NCI-H2107 treated with DMSO at 0.1 percent for 48 hours (cell line): ENCODE results near the gene TRRAP.

Experiments
- DNase-seq: peaks from one replicate; lab custom pipeline; 2025; ENCODE audit not compliant: unreplicated experiment; lab: John Stamatoyannopoulos, UW

TRRAP gene

GRCh38 chr7:98944386-98944785, 66.1 kb downstream of the TRRAP start:
- no peak for DNase-seq

- DNase-seq = no peak
These were observed 67.5 kb downstream of the TRRAP start for GRCh38 chr7:98945852-98946251.

DNA sequence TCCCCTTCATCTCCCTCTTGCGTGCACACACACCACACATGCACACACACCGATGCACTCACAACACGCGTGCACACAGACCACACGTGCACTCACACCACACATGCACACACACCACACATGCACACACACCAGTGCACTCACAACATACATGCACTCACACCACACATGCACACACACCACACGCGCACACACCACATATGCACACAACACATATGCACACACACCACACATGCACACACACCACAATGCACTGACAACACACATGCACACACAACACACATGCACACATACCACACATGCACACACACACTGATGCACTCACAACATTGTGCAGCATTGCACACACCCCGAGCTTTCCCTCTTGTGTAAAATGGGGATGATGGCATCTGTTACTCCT, 68.1 kb downstream of the TRRAP start:
- DNase-seq = no peak

- DNase-seq = no peak
These were observed 71.2 kb downstream of the TRRAP start for GRCh38 chr7:98949336-98950044.

- DNase-seq = no peak
These were observed 77.7 kb downstream of the TRRAP start for GRCh38 chr7:98955992-98956391.

DNA sequence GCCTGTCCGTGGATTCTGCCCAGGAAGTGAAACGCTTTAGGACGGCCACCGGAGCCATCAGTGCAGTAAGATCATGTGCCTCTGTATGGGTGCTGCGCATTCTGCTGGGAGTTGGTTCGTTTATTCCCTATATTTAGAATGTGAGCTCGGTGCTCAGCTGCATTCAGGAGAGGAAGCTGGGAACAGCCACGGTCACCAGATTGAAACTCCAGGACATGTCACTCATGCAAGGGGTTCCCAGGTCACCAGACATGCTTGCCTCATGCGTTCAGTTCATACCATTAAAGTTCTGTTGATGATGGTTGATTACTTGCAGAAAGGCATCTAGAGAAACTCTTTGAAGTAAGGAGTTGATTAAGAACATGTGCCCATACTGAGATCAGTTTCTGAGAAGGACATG, 78.1 kb downstream of the TRRAP start:
- no peak for DNase-seq

GRCh38 chr7:98956937-98957336, 78.6 kb downstream of the TRRAP start:
- no peak for DNase-seq

DNA sequence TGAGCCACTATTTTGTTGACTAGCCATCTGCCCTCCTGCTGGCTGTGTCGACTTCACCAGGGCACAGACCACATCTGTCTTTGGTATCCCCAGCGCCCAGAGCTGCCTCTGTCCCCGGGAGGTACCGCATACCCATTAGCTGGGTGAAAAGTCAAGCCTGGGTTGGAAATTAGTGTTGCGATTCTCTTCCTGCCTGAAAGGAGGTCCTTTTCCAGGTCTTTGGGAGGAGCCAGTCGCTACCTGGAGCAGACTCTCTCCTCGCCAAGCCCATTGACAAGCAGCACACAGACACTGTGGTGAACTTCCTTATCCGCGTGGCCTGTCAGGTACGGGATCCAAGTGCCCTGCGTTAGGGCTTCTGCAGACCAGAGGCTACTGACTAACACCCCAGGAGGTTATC, 79.4 kb downstream of the TRRAP start:
- DNase-seq = no peak

DNA sequence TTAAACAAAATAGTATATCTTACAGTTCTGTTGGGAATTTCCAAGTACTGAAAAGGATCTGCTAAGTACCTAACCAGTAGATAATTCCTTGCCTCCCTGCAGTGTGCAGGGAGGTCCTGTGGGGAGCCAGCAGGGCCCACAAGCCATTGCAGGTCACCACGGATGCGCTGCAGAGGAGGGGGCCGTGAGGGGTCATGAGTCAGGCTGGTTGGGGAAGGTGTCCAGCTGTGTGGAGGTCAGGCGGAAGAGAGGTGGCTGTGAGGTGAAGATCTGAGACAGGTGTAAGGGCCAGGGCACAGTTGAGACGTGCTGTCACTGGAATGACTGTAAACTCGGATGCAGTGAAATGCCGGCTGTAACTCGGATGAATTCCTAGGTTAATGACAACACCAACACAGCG, 80.6 kb downstream of the TRRAP start:
- no peak for DNase-seq

- no peak for DNase-seq
These were observed 85.0 kb downstream of the TRRAP start for GRCh38 chr7:98963305-98963704.

DNA sequence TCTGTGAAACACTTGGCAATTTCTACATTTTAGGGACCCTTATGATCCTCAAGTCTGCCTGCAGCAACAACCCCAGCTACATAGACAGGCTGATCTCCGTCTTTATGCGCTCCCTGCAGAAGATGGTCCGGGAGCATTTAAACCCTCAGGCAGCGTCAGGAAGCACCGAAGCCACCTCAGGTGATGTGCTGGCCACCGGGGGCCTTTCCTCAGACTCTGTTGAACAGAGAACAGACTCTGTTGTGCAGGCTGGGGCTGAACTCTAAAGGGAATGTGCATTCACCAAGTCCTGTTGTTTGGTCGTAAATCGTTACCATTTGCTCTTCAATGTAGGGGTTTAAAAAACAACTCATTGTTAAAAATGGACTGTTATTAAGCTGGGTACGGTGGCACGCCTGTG, 86.3 kb downstream of the TRRAP start:
- DNase-seq = no peak

DNA sequence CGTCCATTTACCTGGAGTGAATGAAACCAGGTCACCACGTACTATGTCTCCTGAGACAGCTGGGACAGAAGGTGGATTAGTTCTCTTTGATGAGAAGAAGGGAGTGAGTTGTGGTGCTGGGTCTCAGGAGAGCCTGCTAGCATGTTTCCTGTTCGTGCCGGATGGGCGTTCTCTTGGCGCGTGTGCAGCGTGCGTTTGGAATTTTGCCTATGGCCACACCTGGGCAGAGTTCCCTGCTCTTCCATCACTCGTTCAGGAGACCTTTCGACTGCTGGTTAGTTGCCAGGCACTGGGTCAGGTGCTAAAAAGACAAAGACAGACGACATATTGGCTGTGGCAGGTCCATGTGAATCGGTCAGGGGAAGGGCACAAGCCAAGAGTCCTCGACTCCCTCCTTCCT, 90.3 kb downstream of the TRRAP start:
- no peak for DNase-seq

DNA sequence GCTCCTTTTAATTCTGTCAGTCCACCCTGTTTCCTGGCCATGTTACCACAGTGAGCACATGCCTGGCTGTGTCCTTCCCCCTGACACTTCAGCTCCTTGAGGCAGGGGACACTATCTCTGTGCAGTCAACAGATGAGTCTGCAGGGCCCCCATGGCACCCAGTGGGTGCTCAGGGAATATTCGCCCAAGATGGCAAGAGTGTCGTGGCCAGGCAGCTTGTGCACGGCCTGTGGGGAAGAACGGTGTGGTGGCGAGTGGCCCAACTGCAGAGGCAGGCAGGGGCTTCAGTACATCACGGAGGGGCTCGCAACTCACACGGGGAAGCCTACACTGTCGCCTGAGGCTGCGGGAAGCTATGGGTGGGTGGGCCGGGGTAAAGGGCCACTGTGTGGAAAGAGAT, 91.1 kb downstream of the TRRAP start:
- no peak for DNase-seq

DNA sequence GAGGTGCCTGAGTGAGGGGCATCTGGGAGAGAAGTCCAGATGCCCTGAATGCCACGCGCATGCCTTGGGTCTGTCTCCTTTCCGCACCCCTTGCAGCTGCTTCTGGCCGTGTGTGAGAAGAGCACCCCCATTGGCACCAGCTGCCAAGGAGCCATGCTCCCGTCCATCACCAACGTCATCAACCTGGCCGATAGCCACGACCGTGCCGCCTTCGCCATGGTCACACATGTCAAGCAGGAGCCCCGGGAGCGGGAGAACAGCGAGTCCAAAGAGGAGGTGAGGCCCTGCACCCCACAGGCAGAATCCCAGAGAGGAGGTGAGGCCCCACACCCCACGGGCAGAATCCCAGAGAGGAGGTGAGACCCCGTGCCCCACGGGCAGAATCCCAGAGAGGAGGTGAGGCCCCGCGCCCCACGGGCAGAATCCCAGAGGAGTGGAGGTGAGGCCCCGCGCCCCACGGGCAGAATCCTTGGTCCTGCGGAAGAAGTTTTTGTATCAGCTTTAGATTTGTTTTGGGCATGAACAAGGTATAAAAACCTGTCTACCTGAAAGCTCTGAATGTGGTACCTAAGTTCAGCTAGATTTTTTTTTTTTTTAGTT, 91.8 kb downstream of the TRRAP start:
- no peak for DNase-seq

- no peak for DNase-seq
These were observed 92.5 kb downstream of the TRRAP start for GRCh38 chr7:98970805-98971204.

GRCh38 chr7:98974205-98974604, 95.9 kb downstream of the TRRAP start:
- DNase-seq = no peak

DNA sequence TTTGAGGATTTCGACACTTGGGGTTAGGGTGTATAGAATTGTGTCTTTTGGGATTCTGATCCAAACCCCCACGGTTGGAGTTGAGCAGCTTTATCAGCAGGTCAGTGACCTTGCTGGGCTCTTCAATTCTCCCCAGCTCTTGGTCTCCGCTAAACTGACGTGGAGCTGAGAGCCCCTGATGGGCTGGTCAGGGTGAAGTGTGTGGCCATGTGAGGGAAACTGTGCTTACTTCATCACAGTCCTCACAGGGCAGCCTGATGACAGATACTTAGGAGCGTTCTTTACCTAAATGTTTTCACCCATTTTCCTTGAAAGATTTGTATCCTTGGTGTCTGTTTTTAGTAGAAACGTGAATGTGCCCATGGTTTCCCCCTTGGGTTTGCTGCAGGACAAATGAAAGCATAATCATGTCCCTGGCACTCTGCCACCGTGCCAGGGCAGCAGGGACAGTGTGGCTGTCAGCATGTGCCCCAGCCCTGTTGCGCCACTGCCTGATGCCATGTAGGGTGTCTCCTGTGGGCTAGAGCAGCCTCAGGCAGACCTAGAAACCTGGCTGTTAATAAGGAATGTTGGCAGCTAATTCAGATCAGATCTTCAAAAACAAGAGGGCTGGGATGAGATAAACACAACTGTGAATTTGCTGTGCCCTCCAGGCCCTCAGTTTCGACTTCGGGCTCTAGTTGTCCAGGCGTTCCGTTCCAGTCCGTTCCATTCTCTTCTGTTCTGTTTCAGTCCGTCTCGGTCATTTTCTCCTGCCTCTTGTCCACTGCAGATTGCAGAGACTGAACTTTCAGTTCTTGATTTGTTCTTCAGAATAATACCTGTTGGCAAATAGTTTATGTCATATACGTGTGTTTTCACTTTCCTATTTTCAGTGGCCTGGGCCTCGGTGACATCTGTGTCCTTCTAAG, 96.8 kb downstream of the TRRAP start:
- DNase-seq = no peak

DNA sequence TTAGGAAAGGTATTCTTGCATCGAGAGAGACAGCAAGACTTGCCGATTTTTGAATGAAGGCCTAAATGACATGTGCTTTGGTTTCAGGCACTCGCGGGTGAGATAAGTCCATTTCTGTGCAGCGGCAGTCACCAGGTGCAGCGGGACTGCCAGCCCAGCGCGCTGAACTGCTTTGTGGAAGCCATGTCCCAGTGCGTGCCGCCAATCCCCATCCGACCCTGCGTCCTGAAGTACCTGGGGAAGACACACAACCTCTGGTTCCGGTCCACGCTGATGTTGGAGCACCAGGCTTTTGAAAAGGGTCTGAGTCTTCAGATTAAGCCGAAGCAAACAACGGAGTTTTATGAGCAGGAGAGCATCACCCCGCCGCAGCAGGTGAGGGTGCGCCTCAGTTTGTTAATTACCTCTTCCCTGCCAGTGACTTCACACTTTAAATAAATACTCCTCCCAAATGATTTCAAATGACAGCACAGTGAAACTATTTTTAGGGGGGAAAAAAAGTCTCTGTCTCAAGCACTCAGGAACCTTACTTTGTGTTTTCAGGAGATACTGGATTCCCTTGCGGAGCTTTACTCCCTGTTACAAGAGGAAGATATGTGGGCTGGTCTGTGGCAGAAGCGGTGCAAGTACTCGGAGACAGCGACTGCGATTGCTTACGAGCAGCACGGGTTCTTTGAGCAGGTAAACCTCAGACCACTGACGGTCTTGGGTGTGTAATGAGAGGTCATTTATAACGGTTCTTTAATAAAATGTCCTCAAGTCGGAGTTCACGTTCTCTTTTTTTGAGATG, 98.3 kb downstream of the TRRAP start:
- no peak for DNase-seq

GRCh38 chr7:98978672-98979071, 100.3 kb downstream of the TRRAP start:
- no peak for DNase-seq

DNA sequence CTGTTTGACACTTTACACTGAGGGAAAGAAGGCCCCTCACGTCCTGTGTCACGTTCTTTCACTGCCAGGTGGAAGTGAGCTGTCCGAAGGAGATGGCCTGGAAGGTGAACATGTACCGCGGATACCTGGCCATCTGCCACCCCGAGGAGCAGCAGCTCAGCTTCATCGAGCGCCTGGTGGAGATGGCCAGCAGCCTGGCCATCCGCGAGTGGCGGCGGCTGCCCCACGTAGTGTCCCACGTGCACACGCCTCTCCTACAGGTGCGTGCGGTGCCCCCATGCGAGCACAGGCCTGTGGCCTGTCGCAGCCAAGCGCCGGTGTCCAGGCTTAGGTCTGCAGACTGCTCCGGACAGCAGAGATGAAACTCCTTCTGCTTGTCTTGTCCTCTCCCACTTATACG, 103.4 kb downstream of the TRRAP start:
- DNase-seq = no peak

DNA sequence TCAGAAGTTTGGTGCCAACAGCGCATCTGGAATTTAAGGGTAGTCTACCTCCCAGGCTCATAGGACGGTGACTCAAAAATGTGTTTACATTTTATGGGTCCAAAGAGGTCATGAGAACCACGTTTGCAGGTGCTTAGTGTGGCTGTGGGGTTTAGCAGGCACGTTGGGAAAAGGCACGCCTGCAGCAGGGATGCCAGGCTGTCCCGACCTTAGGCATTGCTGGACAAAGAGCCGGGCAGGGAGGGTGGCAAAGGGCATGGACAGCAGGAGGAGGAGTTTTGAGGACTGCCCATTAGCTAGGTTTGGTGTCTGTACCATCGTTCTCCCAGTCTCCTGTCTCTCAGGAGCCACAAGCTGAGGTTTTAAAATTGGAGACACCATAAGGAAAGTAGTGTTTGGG, 104.4 kb downstream of the TRRAP start:
- no peak for DNase-seq
